HG02943 (cell line): Measurements from ENCODE around the gene TRIM41.
A peak's percentile ranks its signal among the peaks of the same experiment; 100 is the strongest.
"Not testable (repeated sequence)": the region's sequence is repeated elsewhere in the genome, so short reads cannot be mapped to it uniquely, and the experiment has no call there.

Experiments
- ATAC-seq: cut with Tn5 transposase; IDR thresholded peaks from one replicate; pipeline ENCODE4 v1.9.1; 2021; ENCODE audit warnings: mild to moderate bottlenecking, low read depth, moderate library complexity; ENCODE audit not compliant: unreplicated experiment

TRIM41 gene

DNA sequence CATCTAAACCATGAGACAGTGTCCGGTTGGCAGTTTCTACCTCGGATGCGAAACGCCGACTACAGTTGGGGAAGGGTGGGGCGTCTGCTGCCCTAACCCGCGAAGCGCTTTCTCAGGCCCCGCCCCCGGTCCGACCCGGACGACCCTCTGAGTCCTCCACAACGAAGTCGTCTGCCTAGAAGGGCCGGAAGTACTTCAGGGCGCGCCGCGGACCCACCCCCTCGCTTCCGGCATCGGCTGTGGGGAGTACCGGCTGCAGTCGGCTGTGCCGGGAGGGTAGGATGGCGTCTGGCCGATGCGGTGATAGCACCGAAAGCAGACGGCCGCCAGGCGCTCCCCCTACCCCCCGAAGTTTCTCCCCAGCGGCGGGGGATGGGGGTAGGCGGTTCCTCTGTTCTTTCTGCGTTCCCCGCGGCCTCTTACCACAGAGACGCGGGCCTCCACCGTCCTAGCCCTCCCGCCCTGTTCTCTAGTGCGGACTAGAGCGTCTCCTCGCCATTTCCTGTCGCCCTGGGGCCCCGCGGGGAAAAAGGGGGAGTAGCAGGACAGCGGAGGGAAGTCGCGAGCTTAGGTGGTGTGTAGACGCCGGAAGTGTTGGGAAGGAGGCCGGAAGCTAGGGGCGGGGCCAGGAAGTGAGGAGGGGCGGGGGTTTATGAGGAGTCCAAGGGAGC is at the start of gene TRIM41:
TRIM41 (plus strand) TSS at position 224 of the 671 bp plus-strand sequence. CDS start 719 bp downstream, outside the sequence.
- peak; percentile 69 for ATAC-seq

DNA sequence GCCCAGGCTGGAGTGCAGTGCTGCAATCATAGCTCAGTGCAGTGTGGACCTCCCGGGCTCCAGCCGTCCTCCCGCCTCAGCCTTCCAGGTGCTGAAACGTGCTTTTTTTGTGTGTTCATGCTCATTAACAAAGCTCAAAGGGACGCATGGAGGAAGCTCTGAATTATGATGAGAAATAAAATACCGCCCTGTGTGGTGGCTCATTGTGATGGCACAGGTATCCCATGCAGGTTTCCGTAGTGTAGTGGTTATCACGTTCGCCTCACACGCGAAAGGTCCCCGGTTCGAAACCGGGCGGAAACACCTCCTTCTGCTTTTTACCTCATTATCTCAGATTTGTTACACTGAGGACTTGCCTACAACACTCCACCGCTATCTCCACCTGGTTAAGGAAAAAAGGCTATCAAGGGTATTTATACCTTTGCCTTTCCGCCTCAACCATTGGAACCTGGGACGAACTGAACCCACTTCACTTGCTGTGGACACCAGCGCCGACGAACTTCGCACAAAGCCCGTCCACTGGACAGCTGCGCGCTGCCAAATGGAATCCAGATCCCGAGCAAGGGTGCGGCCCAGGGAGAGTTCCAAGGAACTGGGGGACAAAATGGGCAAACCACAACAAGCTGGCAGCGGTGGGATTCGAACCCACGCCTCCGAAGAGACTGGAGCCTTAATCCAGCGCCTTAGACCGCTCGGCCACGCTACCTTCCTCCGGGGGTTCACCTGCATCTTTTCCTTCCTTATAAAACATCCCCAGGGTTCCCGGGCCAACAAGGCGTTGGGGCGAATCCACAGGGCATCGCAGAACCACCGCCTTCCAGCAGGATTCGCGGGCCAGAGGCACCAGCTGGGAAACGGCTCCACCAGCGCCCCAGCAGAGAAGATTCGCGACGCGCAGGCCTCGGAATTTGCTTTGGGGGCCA is 49.4 kb upstream of the TRIM41 start:
- ATAC-seq = no peak

DNA sequence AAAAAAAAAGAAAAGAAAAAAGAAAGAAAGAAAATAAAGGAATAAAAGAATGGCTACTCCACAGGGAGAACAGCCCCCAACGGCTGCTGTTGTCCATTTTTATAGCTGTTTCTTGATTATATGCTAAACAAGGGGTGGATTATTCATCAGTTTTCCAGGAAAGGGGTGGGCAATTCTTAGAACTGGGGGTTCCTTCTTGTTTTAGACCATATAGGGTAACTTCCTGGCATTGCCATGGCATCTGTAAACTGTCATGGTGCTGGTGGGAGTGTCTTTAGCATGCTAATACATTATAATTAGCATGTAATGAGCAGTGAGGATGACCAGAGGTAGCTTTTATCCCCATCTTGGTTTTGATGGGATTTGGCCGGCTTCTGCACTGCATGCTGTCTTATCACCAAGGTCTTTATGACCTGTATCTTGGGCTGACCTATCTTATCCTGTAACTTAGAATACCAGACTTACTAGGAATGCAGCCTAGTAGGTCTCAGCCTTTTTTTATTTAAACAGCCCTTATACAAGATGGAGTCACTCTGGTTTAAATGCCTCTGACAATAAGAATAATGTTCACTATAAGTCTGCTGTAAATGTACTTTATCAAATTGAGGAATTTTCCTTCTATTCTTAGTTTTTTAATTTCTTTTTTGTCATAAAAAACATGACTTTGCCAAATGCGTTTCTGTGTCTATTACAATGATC is 46.7 kb upstream of the TRIM41 start:
- no peak for ATAC-seq

DNA sequence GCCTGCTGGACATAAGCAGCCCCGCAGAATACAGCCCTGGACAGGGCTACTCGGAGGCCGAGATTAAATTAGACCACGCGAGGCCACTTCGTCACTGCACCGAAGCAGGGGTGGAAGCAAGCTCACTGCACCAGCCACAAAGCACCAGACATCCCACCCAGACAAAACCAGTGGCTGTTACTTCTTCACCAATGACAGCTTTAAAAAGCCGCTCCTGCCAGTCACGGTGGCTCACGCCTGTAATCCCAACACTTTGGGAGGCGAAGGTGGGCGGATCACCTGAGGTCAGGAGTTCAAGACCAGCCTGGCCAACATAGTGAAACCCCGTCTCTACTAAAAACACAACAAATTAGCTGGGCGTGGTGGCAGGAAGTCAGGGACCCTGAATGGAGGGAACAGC is 45.5 kb upstream of the TRIM41 start:
- not testable (repeated sequence) for ATAC-seq

DNA sequence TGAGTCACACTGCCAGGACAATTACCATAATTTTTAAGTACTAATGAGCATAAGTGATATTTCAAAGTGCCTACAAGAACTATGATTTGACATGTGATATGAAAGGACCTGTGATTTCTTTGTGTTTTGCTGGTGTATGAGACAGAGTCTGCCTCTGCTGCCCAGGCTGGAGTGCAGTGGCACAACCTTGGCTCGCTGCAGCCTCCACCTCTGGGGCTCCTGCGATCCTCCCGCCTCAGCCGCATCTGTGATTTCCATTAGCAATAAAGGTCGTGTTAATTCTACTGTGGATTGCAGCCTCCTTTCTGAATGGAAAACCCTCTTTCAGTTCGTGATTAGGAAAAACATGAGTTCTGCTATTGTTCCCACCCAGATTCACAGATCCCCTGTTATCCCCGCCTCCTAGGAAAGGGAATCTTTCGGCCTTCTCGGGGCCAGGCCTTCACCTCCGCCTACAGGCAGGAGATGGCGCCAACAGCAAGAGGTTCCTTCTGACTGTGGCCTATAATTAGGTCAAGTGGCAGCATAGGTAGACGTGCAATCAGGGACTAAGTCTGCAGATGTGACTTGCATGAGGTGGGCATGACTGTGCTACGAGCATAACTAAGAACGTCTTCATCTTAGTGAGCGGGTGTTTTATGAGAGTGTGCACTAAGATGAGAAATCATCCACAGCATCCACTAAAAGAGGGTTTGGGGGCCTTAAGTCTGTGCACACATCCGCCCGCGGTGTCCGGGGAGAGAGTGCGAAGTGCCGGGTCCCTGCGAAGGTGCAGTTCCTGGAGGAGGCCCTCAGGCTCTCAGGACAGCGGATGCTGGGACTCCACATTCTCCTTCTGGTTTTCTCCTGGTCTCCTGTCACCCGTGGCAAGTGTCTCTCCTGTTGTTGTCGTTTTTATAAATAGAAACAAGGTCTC is 41.2 kb upstream of the TRIM41 start:
- ATAC-seq = peak; percentile 54

DNA sequence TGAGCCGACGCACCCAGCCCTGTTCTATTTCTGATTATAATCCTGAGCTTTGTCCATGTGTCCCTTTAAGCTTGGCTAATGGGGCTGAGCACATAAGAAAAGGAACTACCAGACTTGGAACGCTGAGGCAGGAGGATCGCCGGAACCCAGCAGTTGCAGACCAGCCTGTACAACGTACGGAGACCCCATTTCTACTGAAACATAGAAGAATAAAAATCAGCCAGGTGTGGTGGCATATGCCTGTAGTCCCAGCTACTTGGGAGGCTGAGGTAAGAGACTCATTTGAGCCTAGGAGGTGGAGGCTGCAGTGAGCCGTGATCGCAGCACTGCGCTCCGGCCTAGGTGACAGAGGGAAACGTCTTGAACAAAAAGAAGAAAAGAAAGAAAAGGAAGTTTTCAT is 40.4 kb upstream of the TRIM41 start:
- no peak for ATAC-seq

DNA sequence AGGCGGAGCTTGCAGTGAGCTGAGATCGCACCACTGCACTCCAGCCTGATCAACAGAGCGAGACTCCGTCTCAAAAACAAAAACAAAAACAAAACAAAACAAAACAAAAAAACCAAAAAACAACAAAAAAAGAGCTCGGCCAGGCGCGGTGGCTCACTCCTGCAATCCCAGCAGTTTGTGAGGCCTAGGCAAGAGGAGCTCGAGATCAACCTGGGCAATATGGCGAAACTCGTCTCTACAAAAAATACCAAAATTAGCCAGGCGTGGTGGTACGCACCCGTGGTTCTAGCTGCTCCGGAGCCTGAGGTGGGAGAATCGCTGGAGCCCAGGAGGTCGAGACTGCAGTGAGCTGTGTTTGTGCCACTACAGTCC is 38.2 kb upstream of the TRIM41 start:
- ATAC-seq = no peak

DNA sequence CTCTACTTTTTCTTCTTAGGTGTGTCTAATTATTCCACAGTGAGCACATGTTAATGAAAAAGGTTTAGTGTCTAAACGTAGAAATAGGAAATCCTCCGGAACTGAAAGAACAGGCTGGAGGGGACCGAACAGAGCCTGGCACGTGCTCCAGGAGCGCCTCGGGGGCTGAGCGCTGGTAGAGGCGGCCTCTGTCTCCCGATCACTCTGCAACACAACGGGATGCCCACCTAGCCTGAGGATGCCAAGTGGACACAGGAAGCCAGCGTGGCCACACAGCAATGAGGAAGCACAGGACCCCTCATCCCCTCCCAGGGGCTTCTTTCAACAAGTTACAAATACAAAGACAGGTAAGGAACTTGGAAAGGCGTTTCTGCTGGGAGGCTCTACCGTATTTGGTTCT is 37.5 kb upstream of the TRIM41 start:
- ATAC-seq = no peak

DNA sequence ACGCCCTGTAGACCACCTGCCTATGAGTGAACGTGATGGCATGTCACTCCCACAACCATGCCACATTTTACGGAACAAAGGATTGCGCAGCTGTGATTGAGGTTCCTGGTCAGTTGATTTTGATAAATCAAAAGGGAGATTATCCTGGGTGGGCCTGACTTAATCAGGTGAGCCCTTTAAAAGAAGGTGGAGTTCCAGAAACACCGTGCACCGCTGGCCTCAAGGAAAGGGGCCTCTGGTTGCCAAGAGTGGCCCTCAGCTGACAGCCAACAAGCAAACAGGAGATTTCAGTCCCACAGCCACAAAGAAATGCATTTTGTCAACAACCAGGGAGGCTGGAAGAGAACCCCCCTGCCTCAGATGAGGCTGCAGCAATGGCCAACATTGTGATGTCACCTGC is 37.1 kb upstream of the TRIM41 start:
- ATAC-seq = no peak

DNA sequence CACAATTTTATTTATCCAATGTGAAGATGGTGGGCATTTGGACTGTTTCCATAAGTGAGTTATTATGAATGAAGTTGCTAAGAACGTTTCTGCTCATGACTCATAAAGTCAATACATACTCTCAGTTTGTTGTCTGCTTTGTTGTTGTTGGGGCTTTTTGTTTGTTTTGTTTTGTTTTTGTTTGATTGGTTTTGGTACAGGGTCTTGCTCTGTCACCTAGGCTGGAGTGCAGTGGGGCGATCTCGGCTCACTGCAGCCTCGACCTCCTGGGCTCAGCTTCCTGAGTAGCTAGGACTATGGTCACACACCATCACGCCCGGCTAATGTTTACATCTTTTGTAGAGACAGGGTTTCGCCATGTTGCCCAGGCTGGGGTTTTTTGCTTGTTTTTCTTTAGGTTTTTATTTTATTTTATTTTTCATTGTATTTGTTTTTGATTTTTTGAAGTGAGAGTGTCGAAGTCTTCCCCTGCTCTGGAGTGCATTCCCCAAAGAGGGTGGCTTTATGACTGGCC is 36.0 kb upstream of the TRIM41 start:
- no peak for ATAC-seq

DNA sequence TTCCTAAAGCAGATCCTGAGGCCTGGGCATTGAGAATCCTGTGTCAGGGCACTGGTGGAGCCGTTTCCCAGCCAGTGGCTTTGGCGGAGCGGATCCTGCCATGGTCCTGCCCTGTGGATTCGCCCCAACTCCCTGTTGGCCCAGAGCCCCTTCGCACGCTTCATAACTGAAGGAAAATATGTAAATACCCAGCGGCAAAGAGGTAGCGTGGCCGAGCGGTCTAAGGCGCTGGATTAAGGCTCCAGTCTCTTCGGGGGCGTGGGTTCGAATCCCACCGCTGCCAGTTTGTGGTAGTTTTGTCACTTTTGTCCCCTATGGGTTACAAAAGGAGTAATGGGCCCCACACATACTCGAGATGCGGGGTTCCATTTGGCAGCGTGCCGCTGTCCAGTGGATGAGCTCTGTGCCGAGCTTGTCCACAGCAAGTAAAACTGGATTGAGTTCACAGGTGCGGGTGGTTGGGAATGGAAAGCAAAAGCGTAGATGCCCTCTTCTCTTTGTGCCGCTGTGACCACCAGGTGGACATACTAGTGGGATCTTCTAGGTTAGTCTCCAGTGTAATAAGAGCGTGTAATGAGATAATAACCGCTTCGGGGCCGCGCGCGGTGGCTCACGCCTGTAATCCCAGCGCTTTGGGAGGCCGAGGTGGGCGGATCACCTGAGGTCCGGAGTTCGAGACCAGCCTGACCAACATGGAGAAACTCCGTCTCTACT is 35.4 kb upstream of the TRIM41 start:
- no peak for ATAC-seq

DNA sequence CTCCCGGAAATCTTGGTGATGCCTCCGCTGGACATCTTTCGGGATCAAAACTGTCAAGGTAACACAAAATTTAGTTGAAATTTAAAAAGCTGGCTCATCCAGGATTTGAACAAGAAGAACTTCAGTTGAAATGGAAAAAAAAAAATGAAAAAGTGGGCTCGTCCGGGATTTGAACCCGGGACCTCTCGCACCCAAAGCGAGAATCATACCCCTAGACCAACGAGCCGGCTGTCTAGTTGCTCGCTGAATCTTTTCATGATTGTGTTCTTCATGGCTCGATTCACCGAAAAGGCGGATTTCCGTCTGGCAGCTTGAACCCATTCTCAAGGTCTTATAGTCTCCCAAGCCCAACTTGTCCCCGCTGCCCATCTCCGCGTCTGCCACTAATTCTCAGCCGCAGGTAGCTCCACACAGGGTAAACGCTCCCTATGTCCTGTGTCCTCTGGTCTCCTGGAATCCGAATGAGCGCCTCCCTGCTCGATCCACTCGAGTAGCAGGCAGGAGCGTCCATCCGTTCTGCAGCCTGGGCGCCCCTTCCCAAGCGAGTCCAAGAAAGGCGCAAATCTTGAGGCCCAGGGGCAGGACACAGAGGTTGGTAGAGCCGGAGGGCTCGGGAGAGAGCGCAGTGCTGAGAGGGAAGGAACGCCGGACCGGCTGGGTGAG is 34.2 kb upstream of the TRIM41 start:
- ATAC-seq = no peak

DNA sequence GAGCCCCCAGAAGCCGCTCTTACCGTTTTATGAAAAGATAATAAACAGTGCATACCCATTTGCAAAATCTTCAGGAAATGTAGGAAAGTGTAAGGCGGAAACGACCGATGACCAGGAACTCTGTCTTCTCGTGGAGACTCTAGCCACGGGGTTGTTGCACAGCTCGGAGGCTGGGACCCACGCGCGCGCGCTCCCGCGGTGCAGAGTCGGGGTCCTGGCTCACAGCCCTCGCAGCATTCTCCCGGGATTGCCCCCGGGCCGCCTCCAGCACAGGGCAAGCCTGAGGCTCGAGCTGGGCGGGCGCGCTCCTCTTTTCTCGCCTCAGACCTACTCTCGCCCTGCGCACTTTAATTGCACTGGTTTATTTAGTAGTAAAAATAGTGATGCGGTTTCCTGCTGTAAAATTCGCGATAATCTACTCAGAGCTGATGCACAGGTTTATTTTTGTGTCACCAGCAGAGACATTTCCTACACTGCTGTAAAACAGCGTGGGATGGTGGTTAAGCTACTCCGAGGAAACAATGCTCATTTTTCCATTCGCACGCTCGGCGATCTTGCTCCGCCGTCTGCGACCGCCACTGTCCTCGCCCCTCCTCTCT is 33.6 kb upstream of the TRIM41 start:
- no peak for ATAC-seq

DNA sequence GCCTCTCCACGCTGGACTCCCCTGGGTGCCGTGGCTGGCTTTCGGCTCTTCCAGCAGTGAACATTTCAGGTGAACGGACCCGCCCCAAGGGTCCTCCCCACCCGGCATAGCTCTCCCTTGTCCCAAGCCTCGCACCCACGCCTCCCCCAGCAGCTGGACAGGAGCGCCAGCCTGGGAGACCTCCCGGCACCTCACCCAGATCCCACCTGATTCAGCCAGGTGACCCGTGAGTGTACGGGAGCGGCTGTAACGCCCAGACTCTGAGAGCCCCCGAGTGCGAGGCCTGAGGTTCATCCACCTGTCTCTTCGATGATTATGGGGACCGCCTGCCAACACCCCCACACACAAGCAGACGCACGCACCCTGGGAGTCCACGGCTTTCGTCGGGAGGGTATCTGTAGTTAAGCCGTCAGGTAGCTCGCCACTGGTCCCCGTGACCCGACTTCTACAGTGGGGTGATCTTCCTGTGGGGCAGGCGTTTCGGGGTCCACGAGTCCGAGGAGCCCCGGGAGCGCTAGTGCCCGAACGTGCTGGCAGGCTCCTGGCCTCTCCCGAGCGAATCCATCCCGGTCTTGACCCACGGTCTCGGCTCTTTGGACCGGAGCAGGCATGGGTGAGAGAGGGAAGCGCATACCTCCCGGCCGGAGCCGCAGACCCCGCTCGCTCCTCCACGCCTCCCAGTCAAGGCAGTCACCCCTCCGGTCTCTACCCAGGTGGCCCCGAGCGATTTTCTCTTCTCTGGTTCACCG is 32.9 kb upstream of the TRIM41 start:
- no peak for ATAC-seq

DNA sequence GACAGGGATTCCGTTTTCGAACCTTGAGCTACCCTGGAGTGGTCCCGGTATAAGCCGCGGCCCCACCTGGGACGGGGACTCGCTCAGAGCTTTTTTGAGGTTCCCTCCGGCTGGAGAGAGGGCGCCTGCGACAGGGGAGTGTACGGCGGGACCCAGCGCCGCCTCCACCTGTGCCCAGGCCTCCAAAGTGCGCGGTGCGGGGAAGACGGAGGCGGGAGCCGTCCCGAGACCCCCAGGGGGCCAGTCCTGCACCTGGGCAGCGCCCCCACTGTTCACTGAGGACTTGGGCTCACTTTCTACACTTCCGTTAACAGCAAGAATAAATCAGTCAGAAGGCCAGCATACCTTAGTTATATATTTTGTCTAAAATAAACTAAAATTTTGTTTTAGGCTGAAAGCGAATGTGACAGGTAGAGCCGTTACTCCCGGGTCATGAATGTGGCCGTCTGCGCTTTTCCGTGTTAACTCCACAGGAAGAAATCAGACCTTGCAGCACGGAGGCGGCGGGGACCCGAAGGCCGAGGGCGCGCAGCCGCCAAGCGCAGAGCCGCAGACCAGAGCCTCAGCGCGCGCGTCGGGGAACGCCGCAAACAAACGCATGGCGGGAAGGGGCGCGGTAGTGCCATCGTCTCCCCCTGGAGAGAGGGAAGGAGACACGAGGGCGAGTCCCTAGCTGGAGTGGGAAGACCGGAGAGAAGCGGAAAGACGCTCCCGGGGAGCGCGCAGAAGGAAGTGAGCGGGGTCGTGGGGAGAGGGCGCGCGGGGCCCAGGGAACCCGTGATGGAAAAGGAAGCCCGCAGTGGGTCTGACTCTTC is 32.2 kb upstream of the TRIM41 start:
- peak; percentile 0 for ATAC-seq

DNA sequence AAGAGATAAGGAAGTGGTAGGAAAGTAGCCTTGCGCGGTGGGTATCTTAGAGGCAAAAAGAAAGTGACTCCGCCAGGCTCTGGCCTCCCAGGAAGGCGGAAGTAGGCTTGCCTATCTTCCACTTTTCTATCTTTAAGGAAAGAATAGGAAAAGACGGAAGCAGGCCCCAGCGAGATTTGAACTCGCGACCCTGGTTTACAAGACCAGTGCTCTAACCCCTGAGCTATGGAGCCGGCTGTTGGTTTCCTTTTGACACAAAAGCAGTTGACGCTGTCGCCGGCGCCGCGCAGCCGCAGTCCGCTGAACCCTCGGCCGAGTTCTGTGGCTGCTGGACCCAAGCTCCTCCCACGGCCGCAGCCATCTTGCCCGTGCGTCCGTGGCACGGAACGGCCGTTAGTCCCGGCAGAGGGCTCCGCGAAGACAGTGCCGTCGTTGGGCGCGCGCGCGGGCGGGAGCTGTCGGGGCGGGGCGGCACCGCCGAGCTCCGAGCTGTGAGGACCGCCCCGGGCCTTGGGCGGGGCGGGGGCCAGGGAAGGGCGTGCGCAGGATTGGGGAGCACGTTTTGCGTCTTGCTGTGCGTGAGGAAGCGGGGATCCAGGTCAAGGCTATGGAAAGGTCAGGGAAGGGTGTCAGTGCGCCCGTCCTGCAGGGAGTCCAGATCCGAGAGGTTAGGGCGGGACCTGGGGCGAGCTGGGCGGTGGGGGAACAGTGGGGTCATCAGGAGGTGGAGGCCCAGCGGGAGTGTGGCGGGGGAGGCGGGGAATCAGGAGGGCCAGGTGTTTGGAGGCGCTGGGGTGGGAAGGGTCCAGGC is 31.4 kb upstream of the TRIM41 start:
- peak; percentile 45 for ATAC-seq
